Esophagus squamous epithelium (tissue), 4 donors: ENCODE measurements around the gene NACC1.

Experiments
- CTCF ChIP-seq, 6 experiments: fragments of 450-650 bp in 4 of 6; fragments of 200-600 bp in 2 of 6; sonication (generic) in 2 of 6; IDR thresholded peaks; one replicate each; pipeline ENCODE4 v1.5.1; 2016 to 2019; ENCODE audit warnings: antibody characterized with exemption in 6 of 6, mild to moderate bottlenecking in 4 of 6, moderate library complexity in 4 of 6
- POLR2A ChIP-seq, 4 donors: fragments of 450-650 bp; IDR thresholded peaks; one replicate each; pipeline ENCODE4 v1.6.1; 2017; ENCODE audit warnings: antibody characterized with exemption in 4 of 4, mild to moderate bottlenecking in 4 of 4, moderate library complexity in 3 of 4

- TF ChIP-seq CTCF (IDR thresholded peaks at IDR 0.05) = no peak
- TF ChIP-seq POLR2A (IDR thresholded peaks at IDR 0.05) = no peak
Measured at GRCh38 chr19:13169769-13170168, 51.7 kb downstream of the NACC1 start.
